GM06990 (cell line): ENCODE results near the gene DKK1.

ENCODE experiments used
- DNase-seq: peaks from one replicate; pipeline ENCODE4 v3.0.0-alpha.2; 2011; ENCODE audit not compliant: insufficient read length; ENCODE audit errors: extremely low read depth
- H3K27me3 ChIP-seq: replicated peaks from 2 replicates; pipeline ENCODE4 v1.6.0; 2011; ENCODE audit warnings: low read length; ENCODE audit not compliant: control insufficient read depth, insufficient read depth
- H3K36me3 ChIP-seq: 2 replicates; pipeline ENCODE4 v1.5.1; 2011; ENCODE audit warnings: low read length; ENCODE audit not compliant: control insufficient read depth, insufficient read depth
- H3K4me3 ChIP-seq: replicated peaks from 2 replicates; pipeline ENCODE4 v1.5.1; 2011; ENCODE audit warnings: low read depth, mild to moderate bottlenecking, control low read depth, low read length
- TF ChIP-seq, protein P1 (sequence below): IDR thresholded peaks from 2 replicates; pipeline ENCODE4 v1.5.1; 2011; ENCODE audit warnings: low read length, control low read depth, mild to moderate bottlenecking, inconsistent platforms; ENCODE audit not compliant: insufficient read depth, poor library complexity, severe bottlenecking

Gene DKK1

DNA sequence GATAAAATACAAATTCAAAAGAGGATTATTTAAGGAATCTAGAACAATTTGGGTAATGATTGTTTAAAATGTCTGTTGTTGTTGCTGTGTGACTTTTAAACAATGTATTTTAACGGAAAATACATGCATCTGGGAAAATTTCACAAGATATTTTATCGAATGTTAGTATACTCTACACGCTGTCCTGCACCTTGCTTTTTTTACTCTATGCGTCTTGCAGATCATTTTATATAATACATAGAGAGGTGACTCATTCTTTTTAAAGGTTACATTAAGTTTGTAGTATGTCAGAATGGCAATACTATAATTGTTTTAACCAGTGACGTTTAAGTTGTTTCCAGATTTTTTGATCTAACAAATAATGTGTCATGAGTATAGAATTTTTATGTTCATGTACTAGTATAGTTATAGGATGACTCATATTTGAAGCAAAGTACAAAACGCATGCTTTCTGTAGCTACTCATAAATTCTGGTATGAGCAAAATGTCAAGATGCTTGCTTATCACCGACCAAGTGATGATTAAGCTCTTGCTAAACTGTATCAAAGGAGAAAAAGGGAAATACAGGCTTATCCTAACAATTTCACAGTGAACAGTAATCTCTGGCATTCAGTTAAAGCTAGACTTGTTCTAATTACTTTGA is 4.9 kb downstream of the DKK1 start:
- no peak for DNase-seq
- no peak overlapping the region for H3K4me3 ChIP-seq
- H3K36me3 ChIP-seq: no peaks in the 10 kb centered on the region
- no peaks in the 10 kb centered on the region; the same call in none of the 2 replicates for H3K27me3 ChIP-seq
- TF ChIP-seq, protein P1, sequence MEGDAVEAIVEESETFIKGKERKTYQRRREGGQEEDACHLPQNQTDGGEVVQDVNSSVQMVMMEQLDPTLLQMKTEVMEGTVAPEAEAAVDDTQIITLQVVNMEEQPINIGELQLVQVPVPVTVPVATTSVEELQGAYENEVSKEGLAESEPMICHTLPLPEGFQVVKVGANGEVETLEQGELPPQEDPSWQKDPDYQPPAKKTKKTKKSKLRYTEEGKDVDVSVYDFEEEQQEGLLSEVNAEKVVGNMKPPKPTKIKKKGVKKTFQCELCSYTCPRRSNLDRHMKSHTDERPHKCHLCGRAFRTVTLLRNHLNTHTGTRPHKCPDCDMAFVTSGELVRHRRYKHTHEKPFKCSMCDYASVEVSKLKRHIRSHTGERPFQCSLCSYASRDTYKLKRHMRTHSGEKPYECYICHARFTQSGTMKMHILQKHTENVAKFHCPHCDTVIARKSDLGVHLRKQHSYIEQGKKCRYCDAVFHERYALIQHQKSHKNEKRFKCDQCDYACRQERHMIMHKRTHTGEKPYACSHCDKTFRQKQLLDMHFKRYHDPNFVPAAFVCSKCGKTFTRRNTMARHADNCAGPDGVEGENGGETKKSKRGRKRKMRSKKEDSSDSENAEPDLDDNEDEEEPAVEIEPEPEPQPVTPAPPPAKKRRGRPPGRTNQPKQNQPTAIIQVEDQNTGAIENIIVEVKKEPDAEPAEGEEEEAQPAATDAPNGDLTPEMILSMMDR: no peak

DNA sequence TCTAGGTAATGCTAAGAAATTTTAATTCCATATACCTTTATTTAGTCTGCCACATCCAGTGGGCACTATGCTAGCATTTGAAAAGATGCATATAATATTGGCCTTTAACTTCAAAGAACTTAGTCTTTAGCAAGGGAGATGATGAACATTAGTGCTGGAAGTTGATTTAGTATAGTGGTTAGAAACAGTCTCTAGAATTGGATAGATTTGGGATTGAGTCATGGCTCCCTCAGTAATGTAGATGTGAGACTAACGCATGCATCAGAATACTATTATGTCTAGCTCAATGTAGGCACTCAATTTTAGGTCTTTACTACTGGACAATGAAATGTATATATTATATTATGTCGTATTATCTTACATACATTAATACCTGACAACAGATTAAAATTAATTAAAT is 5.8 kb downstream of the DKK1 start:
- H3K36me3 ChIP-seq: no peaks in the 10 kb centered on the region
- DNase-seq: no peak
- TF ChIP-seq, protein P1: no peak
- H3K27me3 ChIP-seq: no peaks in the 10 kb centered on the region; the same call in none of the 2 replicates
- no peak overlapping the region for H3K4me3 ChIP-seq

DNA sequence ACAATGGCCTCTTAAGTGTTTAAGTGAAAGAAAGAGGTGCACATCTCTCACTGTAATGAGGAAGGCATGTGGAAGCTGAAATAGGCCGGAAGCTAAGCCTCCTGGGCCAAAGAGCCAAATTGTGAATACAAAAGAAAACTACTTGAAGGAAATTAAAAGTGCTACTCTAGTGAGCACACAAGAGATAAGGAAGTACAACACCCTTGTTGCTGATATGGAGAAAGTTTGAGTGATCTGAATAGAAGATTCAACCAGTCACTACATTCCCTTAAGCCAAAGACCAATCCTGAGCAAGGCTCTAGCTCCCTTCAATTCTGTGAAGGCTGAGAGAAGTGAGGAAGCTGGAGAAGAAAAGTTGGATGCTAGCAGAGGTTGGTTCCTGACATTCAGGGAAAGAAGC is 8.2 kb downstream of the DKK1 start:
- Histone ChIP-seq H3K4me3 (no peak overlapping the region), H3K27me3 (no peaks in the 10 kb centered on the region; the same call in 1 of the 2 replicates), H3K36me3 (no peaks in the 10 kb centered on the region)
- no peak for DNase-seq
- TF ChIP-seq, protein P1: no peak

GRCh38 chr10:52322936-52323335 is 8.9 kb downstream of the DKK1 start:
- no peaks in the 10 kb centered on the region; the same call in 1 of the 2 replicates for H3K27me3 ChIP-seq

DNA sequence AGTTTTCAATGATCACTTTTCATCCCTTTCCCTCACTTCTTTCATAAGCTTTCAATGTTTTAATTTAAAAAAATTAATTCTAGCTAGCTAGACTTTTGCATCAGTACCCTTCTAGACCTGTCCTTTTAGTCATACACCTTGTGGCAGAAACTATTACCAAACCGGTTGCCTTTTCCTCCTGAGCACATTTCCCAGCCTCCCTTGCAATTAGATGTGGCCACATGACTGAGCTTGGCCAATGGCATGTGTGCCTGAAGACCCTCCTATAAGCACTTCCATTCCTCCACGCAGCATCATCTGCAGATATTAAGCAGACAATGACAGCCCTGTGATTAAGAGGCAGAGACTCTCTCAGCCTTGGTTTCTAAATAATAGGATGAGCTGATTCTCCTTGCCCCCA is 12.3 kb downstream of the DKK1 start:
- Histone ChIP-seq H3K36me3 (no peaks in the 10 kb centered on the region), H3K27me3 (no peaks in the 10 kb centered on the region; the same call in 1 of the 2 replicates), H3K4me3 (no peak overlapping the region)
- TF ChIP-seq, protein P1: no peak
- DNase-seq: no peak

More at GRCh38 chr10:52322936-52323335, 8.9 kb downstream of the DKK1 start:
- no peak for DNase-seq
- TF ChIP-seq, protein P1: no peak
- H3K4me3 ChIP-seq: no peak overlapping the region
- no peaks in the 10 kb centered on the region for H3K36me3 ChIP-seq
